K562 (cell line): ENCODE data around the gene CHCHD1. TPM values are rescaled to one million over a fixed set of nuclear protein-coding genes. Genes with fewer than 3 reads are reported as not detected.

Experiments
- ARHGAP35 ChIP-seq: fragments of 450-650 bp; IDR thresholded peaks from 2 replicates; pipeline ENCODE4 v1.6.1; 2018; ENCODE audit not compliant: partially characterized antibody
- CHD2 ChIP-seq: IDR thresholded peaks from 2 replicates; pipeline ENCODE4 v1.6.1; 2011; ENCODE audit warnings: low read depth, low read length
- ETV6 ChIP-seq, 3 experiments: fragments of 150-350 bp in 1 of 3; sonication (generic) in 1 of 3; formaldehyde crosslinking in 1 of 3; IDR thresholded peaks; 2 replicates each; pipeline versions ENCODE4 v1.6.1 to v1.8.0; 2014 to 2022; ENCODE audit warnings: borderline replicate concordance in 2 of 3, low read depth in 2 of 3, antibody characterized with exemption in 1 of 3, low read length in 1 of 3, mild to moderate bottlenecking in 1 of 3, missing genetic modification reagents in 1 of 3
- MCM5 ChIP-seq: fragments of 450-650 bp; IDR thresholded peaks from 2 replicates; pipeline ENCODE4 v1.6.1; 2016; ENCODE audit warnings: low read depth
- POLR3A ChIP-seq: IDR thresholded peaks from 2 replicates; pipeline ENCODE4 v1.6.1; 2011; ENCODE audit warnings: borderline replicate concordance, mild to moderate bottlenecking, moderate library complexity; ENCODE audit not compliant: insufficient read length, insufficient read depth; ENCODE audit errors: extremely low read depth
- SMARCA4 ChIP-seq: fragments of 450-650 bp; IDR thresholded peaks from 2 replicates; pipeline ENCODE4 v1.6.1; 2016
- TCFL5 ChIP-seq: fragments of 250-450 bp; sonication (Bioruptor Pico); conservative IDR thresholded peaks from 2 replicates; pipeline ENCODE4 v1.6.1; 2021; ENCODE audit warnings: mild to moderate bottlenecking, moderate library complexity, matching md5 sums
- TEAD1 ChIP-seq, 2 experiments: fragments of 450-650 bp in 1 of 2; sonication (generic) in 1 of 2; formaldehyde crosslinking; IDR thresholded peaks; 2 replicates each; pipeline versions ENCODE4 v1.4.0 to v1.8.0; 2020 to 2022; ENCODE audit warnings: mild to moderate bottlenecking in 2 of 2, missing genetic modification reagents in 1 of 2
- ZFPM2 ChIP-seq: fragments of 250-450 bp; sonication (Bioruptor Pico); IDR thresholded peaks from 2 replicates; pipeline ENCODE4 v1.5.1; 2022; ENCODE audit warnings: mild to moderate bottlenecking
- ZNF232 ChIP-seq: sonication (generic); formaldehyde crosslinking; IDR thresholded peaks from 2 replicates; pipeline ENCODE4 v1.8.0; 2022; ENCODE audit warnings: mild to moderate bottlenecking, missing genetic modification reagents
- ZNF57 ChIP-seq: fragments of 450-650 bp; formaldehyde crosslinking; IDR thresholded peaks from 2 replicates; pipeline ENCODE4 v1.4.0; 2020; ENCODE audit warnings: mild to moderate bottlenecking, moderate library complexity
- ZNF584 ChIP-seq: fragments of 200-800 bp; sonication (Bioruptor generic); IDR thresholded peaks from 2 replicates; pipeline ENCODE4 v1.6.1; 2016; ENCODE audit warnings: low read depth, mild to moderate bottlenecking, missing genetic modification characterization, missing compliant biosample characterization
- ZNF668 ChIP-seq: fragments of 250-450 bp; sonication (Bioruptor Pico); IDR thresholded peaks from 2 replicates; pipeline ENCODE4 v1.8.0; 2022; ENCODE audit warnings: mild to moderate bottlenecking, inconsistent platforms
- ZSCAN32 ChIP-seq: fragments of 450-650 bp; formaldehyde crosslinking; IDR thresholded peaks from 2 replicates; pipeline ENCODE4 v1.4.0; 2020; ENCODE audit warnings: mild to moderate bottlenecking, moderate library complexity
- polyA plus RNA-seq, 8 experiments: library from polyadenylated mRNA; depleted of rRNA in 4 of 8; stranded (reverse) in 5 of 8; unstranded in 3 of 8; fragments of >200 nt; fragmentation: Nextera tagmentation in 2 of 8; fragmentation: Illumina TruSeq in 1 of 8; extraction: Ambion mirVana in 2 of 8; extraction: Trizol in 1 of 8; gene quantifications; 2 replicates each; pipeline versions ENCODE4 v1.2.1 to v1.2.3, GENCODE V29; 2011 to 2014; ENCODE audit warnings: inconsistent platforms in 1 of 8, missing spikeins in 1 of 8
- total RNA-seq, 7 experiments: library from RNA; depleted of rRNA in 6 of 7; stranded (reverse); fragments of >200 nt in 6 of 7; fragmentation: Illumina TruSeq in 2 of 7; extraction: Trizol in 2 of 7; gene quantifications; 2 replicates each; pipeline versions ENCODE4 v1.2.1 to v1.2.3, GENCODE V29; 2011 to 2021; ENCODE audit warnings: low replicate concordance in 1 of 7
- TF ChIP-seq, protein P1 (sequence below): sonication (generic); formaldehyde crosslinking; IDR thresholded peaks from 2 replicates; pipeline ENCODE4 v1.8.0; 2022; ENCODE audit warnings: missing genetic modification reagents, mild to moderate bottlenecking, moderate library complexity, borderline replicate concordance
- TF ChIP-seq, protein P2 (sequence below), 2 experiments: fragments of 200-800 bp in 1 of 2; sonication (Bioruptor generic) in 1 of 2; sonication (generic) in 1 of 2; formaldehyde crosslinking in 1 of 2; IDR thresholded peaks in 1 of 2; conservative IDR thresholded peaks in 1 of 2; 2 replicates each; pipeline versions ENCODE4 v1.5.0 to v1.6.1; 2016 to 2020; ENCODE audit warnings: missing compliant biosample characterization in 1 of 2, missing genetic modification characterization in 1 of 2, missing genetic modification reagents in 1 of 2
- TF ChIP-seq, protein P3 (sequence below): fragments of 250-450 bp; sonication (Bioruptor Pico); IDR thresholded peaks from 2 replicates; pipeline ENCODE4 v1.5.0; 2021
- TF ChIP-seq, protein P4 (sequence below): fragments of 250-450 bp; sonication (Bioruptor Pico); IDR thresholded peaks from 2 replicates; pipeline ENCODE4 v1.5.0; 2020; ENCODE audit warnings: mild to moderate bottlenecking, borderline replicate concordance
- TF ChIP-seq, protein P5 (sequence below): sonication (generic); formaldehyde crosslinking; IDR thresholded peaks from 2 replicates; pipeline ENCODE4 v1.5.0; 2020; ENCODE audit warnings: missing genetic modification reagents

CHCHD1 gene
- total and polyA plus RNA-seq, 9 of the 15 experiments (the other 6 are each of a cell fraction or from before 2014, with no cell fraction given): 52.9 to 126 (median 83.4) TPM

DNA sequence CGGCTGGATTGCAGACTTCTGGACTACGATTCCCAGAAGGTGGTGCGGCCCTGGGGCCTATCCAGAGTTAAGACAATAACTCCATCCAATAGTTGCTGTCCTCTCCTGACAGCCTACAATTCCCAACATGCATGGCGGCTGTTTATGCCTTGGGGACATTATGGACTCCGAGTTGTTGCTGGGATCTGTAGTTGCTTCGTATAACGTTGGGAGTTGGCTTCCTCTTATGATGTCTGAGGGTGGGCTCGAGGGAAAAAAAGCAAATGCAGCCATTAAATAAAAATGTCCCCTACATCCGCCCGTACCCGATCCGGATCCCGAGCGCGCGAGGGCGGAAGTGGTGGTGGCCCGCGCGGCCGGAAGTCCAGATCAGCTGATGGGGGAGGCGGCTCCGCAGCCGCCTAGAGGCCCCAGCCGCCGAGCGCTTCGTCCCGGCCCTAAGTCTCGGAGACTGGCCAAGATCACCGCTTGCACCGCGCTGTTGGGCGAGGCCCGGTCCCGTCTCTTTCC, 3.4 kb downstream of the CHCHD1 start, which contains the start of gene ZSWIM8 (continued):
- no peak for TF ChIP-seq ZNF668
- TF ChIP-seq, protein P1, sequence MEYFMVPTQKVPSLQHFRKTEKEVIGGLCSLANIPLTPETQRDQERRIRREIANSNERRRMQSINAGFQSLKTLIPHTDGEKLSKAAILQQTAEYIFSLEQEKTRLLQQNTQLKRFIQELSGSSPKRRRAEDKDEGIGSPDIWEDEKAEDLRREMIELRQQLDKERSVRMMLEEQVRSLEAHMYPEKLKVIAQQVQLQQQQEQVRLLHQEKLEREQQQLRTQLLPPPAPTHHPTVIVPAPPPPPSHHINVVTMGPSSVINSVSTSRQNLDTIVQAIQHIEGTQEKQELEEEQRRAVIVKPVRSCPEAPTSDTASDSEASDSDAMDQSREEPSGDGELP: peak; percentile 100
- TF ChIP-seq, protein P2, sequence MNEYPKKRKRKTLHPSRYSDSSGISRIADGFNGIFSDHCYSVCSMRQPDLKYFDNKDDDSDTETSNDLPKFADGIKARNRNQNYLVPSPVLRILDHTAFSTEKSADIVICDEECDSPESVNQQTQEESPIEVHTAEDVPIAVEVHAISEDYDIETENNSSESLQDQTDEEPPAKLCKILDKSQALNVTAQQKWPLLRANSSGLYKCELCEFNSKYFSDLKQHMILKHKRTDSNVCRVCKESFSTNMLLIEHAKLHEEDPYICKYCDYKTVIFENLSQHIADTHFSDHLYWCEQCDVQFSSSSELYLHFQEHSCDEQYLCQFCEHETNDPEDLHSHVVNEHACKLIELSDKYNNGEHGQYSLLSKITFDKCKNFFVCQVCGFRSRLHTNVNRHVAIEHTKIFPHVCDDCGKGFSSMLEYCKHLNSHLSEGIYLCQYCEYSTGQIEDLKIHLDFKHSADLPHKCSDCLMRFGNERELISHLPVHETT (CRISPR knock-in tag; conservative IDR thresholded peaks at IDR 0.05 in 1 of 2, IDR thresholded peaks at IDR 0.05 in 1 of 2): peak in 1 of 2 experiments; percentile 85; a peak in 2 of 4 replicates
- TF ChIP-seq TCFL5: peak; percentile 51; the same call in 1 of the 2 replicates
- TF ChIP-seq, protein P3, sequence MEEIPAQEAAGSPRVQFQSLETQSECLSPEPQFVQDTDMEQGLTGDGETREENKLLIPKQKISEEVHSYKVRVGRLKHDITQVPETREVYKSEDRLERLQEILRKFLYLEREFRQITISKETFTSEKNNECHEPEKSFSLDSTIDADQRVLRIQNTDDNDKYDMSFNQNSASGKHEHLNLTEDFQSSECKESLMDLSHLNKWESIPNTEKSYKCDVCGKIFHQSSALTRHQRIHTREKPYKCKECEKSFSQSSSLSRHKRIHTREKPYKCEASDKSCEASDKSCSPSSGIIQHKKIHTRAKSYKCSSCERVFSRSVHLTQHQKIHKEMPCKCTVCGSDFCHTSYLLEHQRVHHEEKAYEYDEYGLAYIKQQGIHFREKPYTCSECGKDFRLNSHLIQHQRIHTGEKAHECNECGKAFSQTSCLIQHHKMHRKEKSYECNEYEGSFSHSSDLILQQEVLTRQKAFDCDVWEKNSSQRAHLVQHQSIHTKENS: no peak
- TF ChIP-seq ETV6 (IDR thresholded peaks at IDR 0.05; ENCODE audit: borderline replicate concordance in 1 of 2, low read depth in 2 of 2, low read length in 1 of 2): no peak
- no peak for TF ChIP-seq ETV6 (CRISPR knock-in tag; IDR thresholded peaks at IDR 0.05; ENCODE audit: borderline replicate concordance)
- TF ChIP-seq ZNF584: no peak
- TF ChIP-seq, protein P4, sequence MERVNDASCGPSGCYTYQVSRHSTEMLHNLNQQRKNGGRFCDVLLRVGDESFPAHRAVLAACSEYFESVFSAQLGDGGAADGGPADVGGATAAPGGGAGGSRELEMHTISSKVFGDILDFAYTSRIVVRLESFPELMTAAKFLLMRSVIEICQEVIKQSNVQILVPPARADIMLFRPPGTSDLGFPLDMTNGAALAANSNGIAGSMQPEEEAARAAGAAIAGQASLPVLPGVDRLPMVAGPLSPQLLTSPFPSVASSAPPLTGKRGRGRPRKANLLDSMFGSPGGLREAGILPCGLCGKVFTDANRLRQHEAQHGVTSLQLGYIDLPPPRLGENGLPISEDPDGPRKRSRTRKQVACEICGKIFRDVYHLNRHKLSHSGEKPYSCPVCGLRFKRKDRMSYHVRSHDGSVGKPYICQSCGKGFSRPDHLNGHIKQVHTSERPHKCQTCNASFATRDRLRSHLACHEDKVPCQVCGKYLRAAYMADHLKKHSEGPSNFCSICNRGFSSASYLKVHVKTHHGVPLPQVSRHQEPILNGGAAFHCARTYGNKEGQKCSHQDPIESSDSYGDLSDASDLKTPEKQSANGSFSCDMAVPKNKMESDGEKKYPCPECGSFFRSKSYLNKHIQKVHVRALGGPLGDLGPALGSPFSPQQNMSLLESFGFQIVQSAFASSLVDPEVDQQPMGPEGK (CRISPR knock-in tag): no peak
- TF ChIP-seq, protein P5, sequence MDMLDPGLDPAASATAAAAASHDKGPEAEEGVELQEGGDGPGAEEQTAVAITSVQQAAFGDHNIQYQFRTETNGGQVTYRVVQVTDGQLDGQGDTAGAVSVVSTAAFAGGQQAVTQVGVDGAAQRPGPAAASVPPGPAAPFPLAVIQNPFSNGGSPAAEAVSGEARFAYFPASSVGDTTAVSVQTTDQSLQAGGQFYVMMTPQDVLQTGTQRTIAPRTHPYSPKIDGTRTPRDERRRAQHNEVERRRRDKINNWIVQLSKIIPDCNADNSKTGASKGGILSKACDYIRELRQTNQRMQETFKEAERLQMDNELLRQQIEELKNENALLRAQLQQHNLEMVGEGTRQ (CRISPR knock-in tag): peak; percentile 74
- TF ChIP-seq CHD2: 0 out of 2 replicates have a peak, but pooled peaks have one; percentile 6
- TF ChIP-seq ZNF232 (CRISPR knock-in tag): no peak
- TF ChIP-seq ZFPM2 (CRISPR knock-in tag): peak; percentile 72; the same call in 1 of the 2 replicates
- no peak for TF ChIP-seq SMARCA4
- peak in 1 of 2 experiments; percentile 41; a peak in 1 of 4 replicates for TF ChIP-seq TEAD1 (CRISPR knock-in tag; IDR thresholded peaks at IDR 0.05)
- TF ChIP-seq ARHGAP35: no peak
- no peak for TF ChIP-seq ZSCAN32 (CRISPR knock-in tag)
- TF ChIP-seq ZNF57 (CRISPR knock-in tag): no peak
- no peak for TF ChIP-seq MCM5
- TF ChIP-seq POLR3A: no peak
